C1 segment of cervical spinal cord (tissue), 14 donors: ENCODE data around the gene CEACAM1.
"Not testable (repeated sequence)": the region's sequence is repeated elsewhere in the genome, so short reads cannot be mapped to it uniquely, and the experiment has no call there.

Experiments used
- DNase-seq, 14 donors: peaks; one replicate each; lab custom pipeline; 2025; lab: John Stamatoyannopoulos, UW

The CEACAM1 gene

DNA sequence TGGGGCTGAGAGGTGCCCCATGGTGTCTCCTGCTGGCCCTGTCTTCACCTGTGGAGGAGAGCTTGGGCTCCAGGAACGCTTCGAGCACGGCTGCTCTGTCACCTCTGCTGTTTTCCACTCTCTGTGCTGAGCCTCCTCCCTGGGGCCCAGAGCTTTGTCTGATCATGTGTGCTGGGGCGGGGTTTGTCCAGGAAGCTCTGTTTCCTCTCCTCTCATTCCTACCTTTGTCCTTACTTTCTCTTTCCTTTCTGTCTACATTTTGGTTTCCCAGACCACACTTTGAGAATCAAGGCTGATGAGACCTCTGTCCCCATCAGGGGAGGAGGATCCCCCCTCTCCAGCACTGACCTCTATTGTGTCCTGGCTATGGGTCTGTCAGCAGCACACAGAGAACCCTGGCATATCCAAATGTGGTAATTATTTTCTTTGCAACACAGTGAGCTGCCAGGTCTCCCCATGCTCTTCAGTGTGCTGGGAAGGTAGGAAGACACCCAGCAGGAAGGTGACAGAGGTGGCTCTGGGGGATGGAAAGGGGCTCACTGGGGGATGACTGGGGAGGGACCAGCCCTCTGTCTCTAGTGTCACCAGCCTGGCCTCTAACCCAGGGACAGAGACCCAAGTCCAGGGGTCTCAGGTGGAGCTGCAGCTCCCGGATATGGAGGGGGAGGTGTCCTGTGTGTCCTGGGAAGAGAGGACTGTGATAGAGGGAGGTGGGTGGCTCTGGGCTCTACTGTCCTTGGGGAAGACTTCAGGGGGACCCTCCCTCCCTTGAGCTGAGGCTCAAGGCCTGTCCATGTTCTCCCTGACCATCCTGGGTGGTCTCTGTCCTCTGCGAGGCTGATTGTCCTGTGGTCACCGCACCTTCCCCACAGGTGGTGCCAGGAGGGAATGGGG, at the start of gene CEACAM1:
CEACAM1 (minus strand) TSS at position 128 of the 894 bp plus-strand sequence; CDS start at position 21, 107 bp downstream.
- no peak for DNase-seq

DNA sequence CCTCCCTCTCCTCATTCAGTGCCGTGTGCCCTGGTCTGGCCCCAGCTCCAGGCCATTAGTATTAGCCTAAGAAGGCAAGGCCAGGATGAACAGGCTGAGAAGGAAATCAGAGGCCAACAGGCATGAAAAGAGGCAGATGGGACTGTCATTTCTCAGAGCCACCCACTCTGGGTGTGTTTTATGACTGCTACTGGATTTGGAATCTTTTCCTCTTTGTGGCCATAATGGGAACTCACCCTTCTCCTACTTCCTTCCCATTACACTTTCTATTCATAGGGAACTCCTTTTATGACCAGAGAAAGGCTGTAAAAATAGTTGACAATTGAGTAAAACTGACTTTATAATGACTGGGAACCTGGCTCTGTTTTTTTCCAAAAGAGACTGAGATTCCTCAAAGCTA, 48.7 kb upstream of the CEACAM1 start:
- DNase-seq = no peak

DNA sequence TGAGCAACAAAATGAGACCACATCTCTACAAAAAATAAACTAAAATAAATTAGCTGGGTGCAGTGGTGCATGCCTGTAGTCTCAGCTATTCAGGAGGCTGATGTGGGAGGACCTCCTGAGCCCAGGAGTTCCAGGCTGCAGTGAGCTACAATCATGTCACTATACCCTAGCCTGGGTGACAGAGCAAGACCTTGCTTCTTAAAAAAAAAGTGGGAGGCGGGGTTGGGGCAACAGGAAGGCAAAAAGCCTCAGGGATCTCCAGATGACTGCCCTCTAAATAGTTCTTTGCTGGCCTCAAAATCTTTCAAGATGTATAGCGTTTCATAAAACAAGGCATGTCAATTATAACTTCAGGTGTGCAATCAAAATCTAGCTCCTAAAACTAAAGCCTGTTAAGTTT, 48.0 kb upstream of the CEACAM1 start:
- no peak for DNase-seq

DNA sequence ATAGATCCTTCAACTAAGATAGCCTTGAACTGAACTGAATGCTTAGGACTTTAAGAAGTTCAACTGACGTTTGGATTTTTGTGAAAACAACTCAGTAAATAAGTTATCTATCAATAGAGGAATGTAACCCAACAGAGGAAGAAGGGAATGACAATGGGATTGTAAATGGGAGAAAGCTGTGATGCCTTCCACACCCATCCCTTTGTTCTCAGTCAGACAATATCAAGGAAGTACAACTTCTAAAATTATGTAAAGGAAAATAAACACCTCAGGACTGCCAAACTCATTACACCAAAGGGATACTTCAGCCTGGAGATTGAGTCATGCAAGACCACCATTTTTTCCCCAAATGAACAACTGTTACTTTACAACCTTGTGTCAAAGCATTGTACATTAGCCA, 45.4 kb upstream of the CEACAM1 start:
- DNase-seq = no peak

DNA sequence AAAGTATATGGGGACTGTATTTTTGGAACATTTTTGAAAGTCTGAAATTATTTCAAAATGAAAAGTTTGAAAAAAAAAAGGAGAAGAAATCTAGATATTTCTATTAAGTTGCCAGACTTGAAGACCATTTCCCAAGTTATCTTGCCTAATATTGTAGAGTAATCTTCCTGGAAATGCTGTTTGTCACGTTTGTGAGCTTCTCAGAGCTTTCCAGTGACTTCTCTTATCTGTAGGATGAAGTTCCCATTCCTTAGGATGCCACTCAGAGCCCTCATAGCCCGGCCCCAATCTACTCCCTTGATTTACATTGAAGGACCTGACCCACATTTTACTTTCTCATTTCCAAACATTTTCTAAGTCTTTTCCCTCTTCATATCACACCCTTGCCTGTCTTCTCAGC, 42.8 kb upstream of the CEACAM1 start:
- DNase-seq = no peak

DNA sequence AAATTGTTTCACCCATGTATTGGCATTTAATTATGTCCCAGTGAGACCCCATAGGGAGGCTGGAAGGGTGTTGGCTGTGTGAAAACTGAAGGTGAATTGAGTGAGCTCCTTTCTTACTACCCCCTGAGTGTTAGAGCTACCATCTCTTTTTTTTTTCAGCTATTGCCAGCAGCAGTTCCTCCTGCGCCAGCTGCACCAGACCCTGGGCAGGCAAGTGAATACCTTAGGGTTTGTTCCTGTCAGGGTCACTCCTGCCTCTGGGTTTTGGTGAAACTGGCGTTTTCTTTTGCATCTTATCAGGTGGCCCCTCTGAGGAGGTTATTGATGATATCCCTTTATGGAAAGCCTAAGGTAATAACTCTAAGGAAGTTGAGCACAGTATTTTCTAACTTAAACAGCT, 40.9 kb upstream of the CEACAM1 start:
- no peak for DNase-seq

DNA sequence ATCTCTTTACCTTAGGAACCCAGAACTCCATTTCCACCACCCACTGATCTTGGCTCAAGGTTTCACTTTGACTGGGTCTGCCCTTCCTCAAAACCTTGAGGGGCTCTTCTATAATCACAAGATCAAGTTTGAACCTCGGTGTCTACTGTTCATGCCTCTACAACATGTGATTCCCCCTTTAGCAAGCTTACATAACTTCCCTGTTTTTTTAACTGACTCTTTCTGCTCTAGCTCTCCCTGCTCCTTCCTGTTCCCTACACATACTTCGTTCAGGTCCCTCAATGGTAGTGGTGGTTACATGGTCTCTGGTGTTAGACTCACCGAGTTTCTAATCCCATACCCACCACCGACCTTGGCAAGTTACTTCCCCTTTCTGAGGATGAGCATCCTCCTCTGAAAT, 39.7 kb upstream of the CEACAM1 start:
- DNase-seq = peak in 2 of 14 donors; percentile 13 to 31

DNA sequence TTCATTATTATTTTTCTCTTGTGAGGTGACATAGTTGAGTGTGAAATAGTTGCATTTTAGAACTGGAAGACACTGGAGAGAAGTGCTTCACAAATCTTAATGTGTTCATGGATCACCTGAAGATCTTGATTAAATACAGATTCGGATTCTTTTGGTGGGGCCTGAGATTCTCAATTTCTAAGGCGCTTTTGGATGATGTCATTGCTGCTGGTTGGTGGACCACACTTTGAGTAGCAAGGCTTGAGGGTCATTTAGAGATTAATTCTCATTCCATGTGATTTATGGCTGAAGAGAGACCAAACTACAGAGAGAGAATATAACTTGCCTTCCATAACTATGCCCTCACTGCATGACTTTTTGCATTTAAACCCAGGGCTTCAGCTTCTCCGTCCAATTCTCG, 39.3 kb upstream of the CEACAM1 start:
- no peak for DNase-seq

DNA sequence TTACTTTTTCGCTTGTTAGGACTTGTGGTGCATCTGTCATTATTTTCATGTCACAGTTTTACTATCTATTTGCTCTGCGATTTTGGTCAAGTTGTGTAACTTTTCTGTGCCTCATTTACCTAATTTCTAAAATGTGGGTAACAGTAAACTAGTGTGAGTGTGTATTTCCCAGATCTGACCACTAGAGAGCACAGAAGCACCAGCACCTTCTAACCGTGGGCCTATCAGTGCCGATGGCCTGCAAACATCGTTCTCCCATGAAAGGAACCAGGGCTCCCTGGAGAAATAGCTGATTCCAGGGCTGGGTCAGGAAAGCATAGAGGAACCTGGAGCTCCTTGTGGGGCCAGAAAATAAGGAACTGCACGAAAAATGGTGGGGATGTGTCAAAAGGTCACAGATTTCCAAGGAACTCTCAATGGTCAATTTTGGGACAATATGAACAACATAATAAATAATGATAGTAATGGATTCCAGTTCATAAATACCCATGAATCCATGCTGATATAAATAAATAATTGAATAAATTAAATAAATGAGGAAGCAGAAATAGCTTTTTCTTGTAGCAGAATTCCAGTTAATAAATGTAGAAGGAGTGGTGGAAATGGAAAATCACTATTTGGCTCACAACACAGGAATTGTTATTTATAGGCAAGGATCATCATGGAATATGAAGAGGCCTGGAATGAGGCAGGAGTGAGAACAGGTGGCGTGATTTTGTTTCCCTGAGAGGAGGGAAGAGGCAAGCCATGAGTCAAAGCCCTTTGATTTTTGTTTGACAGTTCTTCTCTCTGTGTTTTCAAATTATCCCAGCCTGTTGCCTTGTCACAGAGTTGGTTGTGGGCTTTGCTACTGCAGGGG, 35.3 kb upstream of the CEACAM1 start:
- DNase-seq = peak in 6 of 14 donors; percentile 7 to 75 (median 24)

DNA sequence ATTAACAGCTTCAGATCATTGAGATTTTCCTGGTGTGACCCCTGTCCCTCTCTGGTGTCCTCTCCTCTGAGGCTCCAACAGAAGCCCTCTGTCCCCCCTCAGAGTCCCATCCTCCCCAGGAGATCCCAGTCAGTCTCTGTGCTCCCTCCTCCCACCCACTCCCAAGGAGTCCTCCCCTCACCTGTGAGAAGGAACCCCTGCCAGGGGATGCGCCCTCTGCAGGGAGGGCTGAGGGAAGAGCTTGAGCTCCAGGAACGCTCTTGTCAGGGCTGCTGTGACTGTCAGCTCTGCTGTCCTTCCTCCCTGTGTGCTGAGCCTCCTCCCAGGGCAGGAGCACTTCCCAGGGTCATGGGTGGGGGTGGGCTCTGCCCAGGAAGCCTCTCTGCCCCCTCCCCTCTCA, 33.2 kb upstream of the CEACAM1 start:
- no peak for DNase-seq

DNA sequence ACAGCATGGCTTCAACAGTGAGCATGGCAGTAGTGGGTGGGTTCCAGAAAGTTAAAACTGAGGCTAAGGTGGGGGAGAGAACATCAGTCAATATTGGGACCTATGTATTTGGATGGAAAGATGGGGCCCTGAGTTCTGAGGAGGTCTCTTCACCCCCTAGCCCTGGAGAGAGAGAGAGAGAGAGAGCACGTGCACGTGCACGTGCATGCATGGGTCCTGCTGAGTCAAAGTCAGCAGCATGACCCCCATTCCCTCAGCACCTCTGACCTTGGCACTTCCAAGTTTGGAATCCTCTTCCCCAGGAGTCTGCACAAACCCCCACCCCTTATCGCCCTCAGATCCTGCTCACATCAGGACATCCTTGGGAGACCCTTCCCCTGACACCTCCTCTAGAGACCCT, 32.5 kb upstream of the CEACAM1 start:
- DNase-seq = no peak

DNA sequence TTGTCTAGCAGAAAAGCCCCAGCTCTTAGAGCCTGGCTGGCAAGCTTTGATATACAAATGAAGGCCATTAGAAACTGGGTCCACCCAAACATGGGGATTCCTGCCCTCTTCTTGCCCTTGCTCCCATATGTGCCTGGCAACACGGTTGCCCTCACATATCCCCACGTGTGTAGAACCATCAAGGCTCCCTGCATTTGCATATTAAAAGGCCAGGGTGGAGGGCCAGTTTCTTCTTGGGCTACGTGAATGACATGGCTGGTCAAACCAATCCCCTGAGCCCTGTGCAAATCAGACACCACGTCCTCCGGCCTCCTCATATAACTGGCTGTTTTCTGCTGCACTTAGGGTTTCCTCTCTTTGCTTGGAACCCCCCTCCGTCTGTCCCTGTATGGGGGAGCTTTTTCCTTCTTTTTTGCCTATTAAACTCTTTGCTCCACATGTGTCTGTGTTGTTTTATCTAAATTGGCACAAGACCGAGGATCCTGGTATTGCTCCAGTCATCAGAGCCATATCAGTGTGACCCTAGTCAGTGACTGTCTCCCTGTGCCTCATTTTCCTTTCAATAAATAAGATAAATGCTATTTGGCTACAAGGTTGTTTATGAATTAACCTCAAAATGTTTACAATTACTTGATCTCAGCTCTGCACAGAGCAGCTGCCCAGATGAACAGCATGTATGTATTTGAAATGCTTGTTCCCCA, 30.3 kb upstream of the CEACAM1 start:
- DNase-seq = no peak

DNA sequence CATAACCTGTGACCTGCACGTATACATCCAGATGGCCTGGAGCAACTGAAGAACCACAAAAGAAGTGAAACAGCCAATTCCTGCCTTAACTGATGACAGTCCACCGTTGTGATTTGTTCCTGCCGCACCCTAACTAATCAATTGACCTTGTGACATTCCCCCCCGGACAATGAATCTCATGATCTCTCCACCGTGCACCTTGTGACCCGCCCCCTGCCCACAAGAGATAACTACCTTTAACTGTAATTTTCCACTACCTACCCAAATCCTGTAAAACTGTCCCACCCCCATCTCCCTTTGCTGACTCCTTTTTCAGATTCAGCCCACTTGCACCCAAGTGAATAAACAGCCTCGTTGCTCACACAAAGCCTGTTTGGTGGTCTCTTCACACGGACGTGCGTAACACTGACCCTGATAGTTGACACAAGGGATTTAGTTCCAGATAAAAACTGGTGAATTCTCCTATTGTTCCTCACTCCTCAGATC, 29.1 kb upstream of the CEACAM1 start:
- DNase-seq = not testable (repeated sequence)

DNA sequence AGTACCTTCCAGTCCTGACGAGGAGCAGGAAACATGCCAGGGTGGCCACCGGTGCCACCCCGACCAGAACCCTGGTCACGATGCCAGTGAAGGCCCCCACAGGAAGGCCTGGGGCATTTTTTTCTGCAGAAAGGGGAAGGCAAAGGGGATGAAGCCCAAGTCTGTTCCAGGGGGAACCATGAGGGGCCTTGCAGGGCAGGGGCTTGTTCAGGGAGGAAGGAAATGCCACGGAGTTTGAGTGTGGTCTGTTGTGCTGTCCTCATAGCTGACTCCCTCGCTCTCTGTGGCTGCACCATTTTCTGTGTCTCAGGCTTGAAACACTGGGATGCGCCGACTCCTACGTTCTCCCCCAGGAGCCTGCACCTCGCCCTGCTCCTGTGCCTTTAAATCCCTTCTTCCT, 27.5 kb upstream of the CEACAM1 start:
- DNase-seq = peak in 4 of 14 donors; percentile 33 to 64 (median 47)

DNA sequence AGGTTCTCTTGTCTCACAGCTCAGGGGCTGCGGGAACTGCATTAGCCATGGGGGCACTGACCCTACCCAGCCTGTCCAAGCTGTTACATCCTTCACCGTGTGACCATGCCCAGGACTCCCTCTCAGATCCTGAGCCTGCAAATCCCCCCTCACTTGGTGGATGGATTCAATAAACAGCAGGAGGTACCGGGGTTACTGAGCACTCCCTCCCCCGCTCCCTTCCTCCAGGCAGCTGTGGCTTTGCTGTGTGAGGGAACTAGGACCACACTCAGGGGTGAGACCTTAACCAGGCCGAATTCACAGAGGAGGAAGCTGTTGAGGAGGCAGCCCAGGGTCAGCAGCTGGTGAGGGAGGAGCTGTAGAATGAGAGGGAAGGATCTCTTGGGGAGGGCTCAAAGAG, 27.0 kb upstream of the CEACAM1 start:
- DNase-seq = peak in 2 of 14 donors; percentile 37 to 57

DNA sequence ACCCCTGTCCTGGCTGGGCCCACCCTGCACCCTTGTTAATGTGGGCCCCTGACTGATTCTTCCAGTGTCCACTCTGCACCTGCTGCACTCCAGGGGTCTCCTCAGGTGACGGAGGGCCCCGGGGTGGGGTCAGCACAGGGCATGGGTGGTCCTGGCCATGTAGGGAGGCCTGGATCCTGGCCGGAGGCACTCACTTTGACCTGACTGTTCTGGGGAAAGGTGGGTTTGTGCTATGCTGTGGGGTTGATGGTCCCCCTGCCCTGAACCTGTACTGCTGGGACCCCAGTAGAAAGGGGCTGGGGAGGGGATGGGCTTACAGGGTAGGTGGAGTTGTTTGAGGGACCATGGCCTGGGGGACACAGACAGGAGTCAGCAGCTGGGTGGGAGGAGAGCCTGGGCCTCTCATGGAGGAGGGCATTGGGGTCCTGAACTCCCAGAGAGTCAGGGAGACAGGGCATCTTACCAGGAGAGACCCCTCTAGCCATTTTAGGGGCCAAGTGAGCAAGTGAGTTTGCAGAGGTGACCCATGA, 25.8 kb upstream of the CEACAM1 start:
- no peak for DNase-seq

DNA sequence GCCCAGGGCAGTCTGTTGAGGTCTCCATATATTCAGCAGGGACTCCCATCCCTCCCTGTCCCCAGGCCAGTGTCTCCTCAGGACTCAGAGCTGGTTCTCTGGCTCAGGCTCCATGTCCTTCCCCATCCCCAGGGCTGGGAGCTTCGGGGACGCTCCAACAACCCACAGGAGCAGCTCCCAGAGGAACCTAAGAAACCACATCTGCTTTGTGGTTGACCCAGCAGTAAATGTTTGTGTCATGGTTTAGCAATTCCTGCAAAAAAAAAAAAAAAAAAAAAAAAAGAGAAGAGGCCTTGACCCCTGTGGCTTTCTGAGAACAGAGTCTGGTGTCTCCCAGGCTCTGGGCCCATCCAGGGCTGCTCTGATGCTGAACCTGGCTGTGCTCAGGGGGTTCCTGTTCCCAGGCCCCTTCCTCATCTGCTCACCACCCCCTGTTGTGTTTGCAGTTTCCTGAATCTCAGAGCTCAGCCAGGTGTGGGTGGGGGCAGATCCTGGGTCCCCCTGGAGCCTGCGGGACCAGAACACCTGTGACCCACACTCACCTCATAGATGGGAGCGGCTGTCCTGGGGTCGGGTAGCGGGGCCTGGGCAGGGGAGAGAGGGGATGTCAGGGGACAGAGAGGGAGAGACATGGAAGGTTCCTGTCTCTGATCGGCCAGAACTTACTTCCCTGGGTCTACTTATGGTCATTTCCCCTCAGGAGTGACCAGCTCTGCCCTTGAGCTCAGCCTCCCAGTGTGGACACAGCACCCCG, 25.2 kb upstream of the CEACAM1 start:
- peak in 1 of 14 donors; percentile 10 for DNase-seq

DNA sequence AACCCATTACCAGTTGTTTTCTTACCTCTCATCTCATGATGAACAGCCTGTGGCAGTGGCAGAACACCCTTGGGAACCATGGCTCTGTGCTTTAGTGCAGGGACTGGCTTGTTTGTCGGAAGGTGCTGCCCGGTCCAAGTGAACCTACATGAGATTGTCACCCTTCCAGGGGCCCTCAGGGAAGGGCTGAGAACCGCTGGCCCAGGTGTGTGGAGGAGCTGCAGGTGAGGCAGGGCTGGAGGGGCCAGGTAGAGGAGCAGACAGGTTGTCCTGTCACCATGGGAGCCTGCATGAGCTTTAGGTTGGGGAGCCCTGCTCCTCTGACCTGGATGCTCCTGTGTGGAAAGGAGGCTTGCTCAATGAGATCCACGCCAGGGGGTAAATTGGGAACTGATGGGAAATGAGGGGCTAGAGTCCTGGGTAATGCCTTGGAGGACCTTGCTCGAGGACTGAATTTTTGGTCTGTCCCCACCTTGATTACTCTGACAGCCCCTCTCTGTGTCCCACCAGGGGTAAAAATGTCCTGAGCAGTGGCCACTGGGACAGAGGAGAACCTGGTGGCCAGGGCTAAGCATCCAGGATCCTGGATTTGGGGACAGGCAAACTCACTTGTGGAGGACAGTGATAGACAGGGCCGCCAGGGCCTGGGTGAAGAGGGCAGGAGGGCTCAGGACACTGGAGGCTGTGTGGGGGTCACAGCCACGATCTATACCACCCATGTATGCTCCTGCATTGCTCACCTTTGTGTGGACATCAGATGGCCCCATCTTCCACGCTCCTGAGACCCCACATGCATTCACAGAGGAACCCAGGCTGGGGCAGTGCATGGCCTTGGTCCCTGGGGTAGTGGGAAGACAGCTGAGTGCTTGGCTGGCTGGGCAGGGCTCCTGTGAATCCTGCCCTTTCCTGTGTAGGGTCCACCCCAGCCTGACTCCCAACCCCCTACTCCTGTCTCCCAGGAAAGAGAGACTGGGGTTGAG, 24.1 kb upstream of the CEACAM1 start:
- DNase-seq = no peak

DNA sequence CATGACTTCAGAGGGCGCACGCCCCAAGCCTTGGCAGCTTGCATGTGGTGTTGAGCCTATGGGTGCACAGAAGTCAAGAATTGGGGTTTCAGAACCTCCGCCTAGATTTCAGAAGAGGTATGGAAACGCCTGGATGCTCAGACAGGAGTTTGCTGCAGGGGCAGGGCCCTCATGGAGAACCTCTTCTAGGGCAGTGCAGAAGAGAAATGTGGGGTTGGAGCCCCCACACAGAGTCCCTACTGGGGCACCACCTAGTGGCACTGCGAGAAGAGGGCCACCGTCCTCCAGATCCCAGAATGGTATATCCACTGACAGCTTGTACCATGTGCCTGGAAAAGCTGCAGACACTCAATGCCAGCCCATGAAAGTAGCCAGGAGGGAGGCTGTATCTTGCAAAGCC, 22.2 kb upstream of the CEACAM1 start:
- not testable (repeated sequence) for DNase-seq
